HG03097 (cell line): Measurements from ENCODE around the gene FBLIM1.

ENCODE experiments used
- ATAC-seq: cut with Tn5 transposase; IDR thresholded peaks from one replicate; pipeline ENCODE4 v1.9.1; 2021; ENCODE audit not compliant: unreplicated experiment, low FRiP score

The FBLIM1 gene, protein sequence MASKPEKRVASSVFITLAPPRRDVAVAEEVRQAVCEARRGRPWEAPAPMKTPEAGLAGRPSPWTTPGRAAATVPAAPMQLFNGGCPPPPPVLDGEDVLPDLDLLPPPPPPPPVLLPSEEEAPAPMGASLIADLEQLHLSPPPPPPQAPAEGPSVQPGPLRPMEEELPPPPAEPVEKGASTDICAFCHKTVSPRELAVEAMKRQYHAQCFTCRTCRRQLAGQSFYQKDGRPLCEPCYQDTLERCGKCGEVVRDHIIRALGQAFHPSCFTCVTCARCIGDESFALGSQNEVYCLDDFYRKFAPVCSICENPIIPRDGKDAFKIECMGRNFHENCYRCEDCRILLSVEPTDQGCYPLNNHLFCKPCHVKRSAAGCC

GRCh38 chr1:15758343-15758931 lies at the start of gene FBLIM1:
Gene FBLIM1, plus strand, starts transcription at chr1:15758795. Its CDS starts 6,189 bp downstream, at chr1:15764984.
- ATAC-seq: no peak

- ATAC-seq: no peak
Observed at GRCh38 chr1:15709226-15709625, 49.4 kb upstream of the FBLIM1 start.

- ATAC-seq: no peak
Observed at GRCh38 chr1:15712168-15712567, 46.4 kb upstream of the FBLIM1 start.

DNA sequence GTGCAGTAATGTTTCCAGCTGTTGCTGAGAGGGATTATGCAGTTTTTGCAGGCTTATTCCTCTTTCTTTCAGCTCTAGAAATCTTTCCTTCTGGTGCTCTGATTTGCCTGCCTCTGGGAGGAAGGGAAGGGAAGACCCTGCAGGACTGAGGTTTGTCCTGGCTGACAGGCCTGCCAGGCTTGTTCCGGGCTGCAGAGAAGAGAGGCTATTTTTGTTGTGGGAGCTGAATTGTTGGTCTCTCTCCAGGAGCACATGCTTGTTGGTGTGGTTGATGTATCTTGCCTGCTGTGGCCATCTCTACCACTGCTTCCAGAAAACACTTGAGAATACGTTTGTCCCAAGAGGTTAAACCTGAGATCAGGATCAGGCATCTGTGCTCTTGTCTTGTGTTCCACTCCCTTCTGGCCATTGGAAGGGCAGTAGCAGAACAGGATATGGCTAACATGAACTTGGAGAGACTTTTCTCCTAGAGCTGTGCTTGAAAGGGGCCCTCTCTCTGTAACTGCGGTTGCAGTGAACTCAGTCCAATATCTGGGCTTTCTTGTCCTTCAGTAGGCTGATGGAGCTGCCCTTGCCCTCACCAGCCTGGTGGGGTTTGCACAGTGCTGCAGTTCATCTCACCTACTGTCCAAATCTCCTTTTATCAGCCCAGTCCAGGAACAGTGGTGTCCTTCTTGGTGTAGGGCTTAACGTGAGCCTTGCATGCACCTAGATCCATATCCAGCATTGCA lies 44.0 kb upstream of the FBLIM1 start:
- ATAC-seq: no peak

DNA sequence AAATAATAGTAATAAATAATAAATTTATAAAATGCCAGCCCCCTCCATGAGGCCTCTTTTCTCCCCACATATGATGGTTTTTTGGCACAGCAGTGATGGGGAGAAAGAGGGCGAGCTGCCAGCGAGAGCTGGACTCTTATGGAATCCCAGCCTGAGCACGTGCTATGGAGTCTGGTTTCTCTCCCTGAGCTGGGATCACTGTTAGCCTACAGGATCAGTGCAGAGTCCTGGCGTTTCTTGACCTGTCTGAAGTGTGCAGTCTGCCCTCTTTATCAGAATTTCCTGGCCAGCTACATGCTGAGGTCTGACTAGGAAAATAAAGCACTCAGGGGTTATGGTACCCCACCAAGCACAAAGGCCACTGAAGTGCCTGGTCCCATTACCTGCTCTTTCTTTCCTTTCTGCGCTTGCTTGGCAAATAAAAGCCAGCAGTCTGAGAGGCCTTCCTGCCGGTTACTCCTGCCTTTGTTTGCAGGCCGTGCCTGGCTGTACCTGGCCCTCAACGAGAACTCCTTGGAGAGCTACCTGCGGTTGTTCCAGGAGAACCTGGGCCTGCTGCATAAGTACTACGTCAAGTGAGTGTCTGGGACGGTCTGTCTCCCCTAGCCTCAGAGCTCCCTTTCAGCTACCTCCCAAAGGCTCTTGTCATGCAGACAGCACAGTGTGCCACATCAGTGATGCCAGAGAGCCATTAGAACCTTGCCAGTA lies 41.0 kb upstream of the FBLIM1 start:
- ATAC-seq: no peak

- ATAC-seq: no peak
Observed at GRCh38 chr1:15718199-15718601, 40.4 kb upstream of the FBLIM1 start.

DNA sequence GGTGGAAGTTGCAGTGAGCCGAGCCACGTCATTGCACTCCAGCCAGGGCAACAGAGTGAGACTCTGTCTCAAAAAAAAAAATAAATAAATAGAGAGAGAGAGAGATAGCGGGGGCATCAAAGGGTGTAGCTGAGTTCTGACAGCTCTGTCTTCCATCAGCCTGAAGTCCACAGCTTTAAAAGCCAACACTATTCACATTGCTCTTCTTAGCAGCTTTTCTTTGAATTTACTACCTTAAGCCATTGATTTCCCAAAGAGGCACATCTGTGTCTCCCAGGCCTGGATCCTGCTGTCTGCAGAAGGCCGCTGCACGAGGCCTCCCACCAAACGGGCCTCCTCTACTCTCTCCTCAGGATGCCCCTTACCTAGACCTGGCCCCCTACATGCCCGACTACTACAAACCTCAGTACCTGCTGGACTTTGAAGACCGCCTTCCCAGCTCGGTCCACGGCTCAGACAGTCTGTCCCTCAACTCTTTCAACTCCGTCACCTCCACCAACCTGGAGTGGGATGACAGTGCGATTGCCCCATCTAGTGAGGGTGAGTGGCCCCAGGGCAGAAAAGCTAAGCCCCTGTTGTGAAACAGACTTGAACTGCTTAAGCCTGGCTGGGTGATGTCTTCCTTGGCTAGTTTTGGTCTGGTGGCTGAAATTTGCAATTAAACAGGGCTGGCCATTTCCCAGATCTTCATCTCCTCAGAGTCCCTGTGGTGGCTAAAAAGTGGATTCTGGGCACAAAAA lies 39.0 kb upstream of the FBLIM1 start:
- ATAC-seq: no peak

DNA sequence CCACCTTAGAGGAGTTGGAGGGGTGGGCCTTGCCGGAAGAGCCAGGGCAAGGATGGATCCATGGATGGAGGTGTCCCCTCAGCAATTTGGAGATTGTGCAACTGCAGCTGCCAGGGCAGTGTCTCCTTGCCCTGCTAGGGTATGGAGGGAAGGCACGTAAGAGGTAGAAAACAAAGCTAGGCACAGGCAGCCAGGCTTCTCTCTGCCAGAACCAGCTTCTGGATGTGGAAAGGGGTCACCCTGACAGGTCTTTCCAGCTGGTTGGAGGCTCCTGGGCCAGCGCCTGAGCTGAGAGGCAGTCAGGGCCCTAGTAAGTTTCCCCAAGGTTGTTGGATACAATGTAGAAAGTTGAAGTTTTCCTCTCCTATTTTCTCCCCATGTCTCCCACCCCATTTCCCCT lies 37.7 kb upstream of the FBLIM1 start:
- ATAC-seq: no peak

DNA sequence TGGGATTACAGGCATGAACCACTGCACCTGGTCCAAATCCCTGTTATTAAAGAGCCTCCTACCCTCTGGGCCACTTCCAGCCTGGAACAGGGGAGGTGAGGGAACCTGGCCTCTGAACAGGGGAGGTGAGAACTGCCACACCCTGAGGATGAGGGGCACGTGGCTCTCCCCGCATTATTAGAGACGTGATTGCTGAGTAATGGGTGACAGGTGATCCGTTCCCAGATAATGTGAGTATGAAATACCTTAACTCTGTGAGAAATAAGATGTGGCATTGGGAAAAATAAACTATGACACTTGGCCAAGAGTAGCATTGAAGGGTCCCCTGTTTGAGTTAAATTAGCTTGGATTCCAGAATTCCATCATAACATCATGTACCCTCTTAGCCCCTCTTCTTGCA lies 36.2 kb upstream of the FBLIM1 start:
- ATAC-seq: no peak

DNA sequence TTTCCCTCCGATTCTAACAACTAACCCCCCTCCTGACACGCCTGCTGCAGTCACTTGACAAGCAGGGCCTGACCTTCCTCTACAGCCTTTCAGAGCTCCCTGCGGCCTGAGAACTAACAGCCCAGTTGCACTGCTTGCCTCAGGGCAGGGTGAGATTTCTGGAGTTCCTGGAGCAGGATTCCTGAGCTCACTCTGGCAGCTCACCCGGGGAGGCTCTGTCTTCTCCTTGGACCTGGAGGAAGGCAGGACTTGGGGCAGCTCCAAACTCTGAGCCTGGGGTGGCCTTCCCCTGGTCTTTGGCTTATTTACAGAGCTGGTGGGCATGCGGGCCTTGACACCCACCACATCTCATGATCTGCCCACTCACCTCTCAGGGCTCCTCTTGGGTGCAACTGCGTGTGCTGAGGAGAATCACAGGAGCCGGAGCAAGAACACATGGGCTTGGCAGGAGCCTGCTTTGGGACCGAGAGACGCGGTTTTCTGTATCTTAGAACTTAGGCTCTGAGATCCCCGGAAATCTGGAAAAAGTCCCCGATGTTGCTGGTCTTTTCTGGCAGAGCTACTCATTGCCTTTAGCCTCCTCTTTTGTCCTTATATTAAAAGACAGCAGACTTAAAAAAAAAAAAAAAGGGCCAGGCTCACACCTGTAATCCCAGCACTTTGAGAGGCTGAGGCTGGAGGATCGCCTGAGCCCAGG lies 35.6 kb upstream of the FBLIM1 start:
- no peak for ATAC-seq

- ATAC-seq: no peak
Observed at GRCh38 chr1:15723631-15724246, 34.9 kb upstream of the FBLIM1 start.

DNA sequence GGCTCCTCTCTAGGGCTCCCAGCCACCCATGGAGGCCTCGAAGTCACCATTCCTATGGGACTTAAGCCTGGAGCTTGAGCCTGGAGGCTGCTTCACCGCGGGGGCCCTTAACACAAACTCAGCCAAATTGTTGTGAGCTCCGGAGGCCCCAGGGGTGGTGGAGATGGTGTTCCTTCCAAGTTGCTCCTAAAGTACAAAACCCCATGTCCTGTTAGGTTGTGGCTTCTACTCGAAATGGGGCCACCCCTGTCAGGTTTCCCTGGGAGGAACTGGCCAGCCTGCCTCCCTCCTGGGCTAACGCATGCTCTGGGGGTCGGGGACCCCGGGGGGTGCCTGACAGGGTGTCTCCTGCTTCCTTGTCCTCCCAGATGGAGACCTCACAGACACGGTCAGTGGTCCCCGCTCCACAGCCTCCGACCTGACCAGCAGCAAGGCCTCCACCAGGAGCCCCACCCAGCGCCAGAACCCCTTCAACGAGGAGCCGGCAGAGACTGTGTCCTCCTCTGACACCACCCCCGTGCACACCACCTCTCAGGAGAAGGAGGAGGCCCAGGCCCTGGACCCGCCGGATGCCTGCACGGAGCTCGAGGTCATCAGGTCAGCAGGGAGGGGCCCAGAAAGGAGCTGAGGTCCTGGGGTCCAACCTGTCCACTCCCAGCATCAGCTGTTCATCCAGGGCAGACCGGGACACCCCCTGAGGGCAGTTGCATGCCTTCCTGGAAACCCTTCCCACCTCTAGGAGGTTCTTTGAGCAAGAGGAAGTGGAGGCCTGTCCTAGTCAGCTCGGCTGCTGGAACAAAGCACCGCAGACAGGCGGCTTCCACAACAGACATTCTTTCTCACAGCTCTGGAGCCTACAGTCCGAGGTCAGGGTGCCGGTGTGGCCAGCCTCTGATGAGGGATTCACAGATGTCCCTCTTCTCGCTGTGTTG lies 33.4 kb upstream of the FBLIM1 start:
- ATAC-seq: no peak

DNA sequence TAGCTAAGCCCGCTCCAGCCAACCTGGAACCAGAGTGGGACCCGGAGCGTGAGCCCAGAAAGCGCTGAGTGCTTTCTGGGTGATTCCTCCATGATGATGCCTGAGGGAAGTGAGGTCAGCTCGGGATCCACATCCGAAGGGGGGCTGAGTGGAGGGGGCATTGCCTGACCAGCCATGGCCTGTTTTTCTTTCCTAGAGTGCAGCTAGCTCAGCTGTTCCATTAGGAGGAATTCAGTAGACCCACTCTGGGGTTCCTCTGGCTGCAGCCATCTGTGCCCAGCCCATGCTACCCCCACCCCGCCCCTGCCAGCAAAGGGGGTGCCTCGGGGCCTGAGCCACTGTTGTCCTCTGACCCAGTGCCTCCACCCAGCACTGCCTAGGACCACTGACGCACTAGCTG lies 32.1 kb upstream of the FBLIM1 start:
- ATAC-seq: no peak

DNA sequence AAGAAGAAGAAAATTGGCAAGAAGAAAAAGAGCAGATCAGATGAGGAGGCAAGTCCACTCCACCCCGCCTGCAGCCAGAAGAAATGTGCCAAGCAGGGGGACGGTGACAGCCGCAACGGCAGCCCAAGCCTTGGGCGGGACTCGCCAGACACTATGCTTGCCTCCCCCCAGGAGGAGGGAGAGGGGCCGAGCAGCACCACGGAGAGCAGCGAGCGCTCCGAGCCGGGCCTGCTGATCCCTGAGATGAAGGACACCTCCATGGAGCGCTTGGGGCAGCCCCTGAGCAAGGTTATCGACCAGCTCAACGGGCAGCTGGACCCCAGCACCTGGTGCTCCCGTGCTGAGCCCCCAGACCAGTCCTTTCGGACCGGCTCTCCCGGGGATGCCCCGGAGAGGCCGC lies 31.6 kb upstream of the FBLIM1 start:
- ATAC-seq: no peak

- ATAC-seq: no peak
Observed at GRCh38 chr1:15727424-15727823, 31.2 kb upstream of the FBLIM1 start.

DNA sequence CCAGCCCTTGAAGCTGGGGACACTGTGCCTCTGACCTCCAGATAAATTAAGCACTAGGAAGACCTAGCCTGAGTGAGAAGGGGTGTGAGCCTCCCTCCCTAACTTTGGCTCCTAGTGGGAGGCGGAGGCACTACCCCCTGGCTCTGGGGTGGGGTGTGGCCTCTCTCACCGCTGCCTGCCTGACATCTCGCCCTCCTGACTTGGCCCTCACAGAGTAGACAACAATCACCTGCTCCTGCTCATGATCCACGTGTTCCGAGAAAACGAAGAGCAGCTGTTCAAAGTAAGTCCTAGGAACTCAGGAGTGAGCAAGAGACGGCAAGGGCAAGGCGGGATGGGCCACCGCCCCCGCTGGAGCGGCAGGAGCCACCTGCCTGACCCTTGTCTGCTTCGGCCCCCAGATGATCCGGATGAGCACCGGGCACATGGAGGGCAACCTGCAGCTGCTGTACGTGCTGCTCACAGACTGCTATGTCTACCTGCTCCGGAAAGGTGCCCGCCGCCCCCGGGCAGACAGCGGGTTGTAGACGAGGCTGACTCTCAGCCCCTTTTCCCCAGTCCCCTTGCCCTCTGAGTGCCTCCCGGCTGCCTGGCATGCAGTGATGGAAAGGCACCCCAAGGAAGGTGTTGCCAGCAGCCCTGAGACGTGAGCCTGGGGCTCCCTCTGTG lies 30.6 kb upstream of the FBLIM1 start:
- no peak for ATAC-seq

DNA sequence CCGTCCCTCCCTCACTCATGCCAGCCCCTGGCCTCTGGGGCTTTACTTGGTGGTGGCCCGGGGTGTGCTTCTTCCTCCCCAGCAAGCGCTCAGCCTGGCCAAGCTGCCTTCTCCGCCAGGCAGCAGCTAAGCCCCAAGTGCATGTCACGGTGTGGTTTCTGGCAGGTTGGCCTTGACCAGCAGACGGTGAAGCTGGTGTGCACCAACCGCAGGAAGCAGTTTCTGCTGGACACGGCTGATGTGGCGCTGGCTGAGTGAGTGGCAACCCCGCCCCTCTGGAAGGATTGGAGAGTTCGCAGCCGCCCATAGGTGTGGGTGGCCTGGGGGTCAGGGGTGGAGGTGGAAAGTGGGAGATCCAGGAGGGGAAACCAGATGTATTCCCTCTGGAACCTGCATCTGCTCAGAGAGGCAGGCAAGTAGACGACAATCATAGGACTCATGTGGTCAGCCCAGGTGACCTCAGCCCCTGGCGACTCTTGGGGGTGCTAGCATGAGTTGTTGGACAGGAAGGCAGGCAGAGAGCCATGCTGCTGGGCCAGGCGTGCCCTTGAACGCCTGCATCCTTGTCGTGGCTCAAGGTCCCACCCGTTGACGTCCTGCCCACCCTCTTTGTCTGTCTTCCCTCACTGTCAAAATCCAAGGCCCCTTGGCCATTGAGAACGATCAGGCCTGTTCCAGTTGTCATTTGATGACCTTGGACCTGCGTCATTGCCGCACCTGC lies 29.5 kb upstream of the FBLIM1 start:
- no peak for ATAC-seq
